Lower lobe of right lung (tissue), 2 donors: ENCODE measurements around the gene GDF11. TPM values are rescaled to one million over a fixed set of nuclear protein-coding genes. Genes with fewer than 3 reads are reported as not detected.

Source experiments
- ATAC-seq, 2 donors: fragments of 200-7000 bp; cut with Tn5 transposase; one replicate each; pipeline ENCODE4 v1.9.1; 2020 to 2022; ENCODE audit warnings: mild to moderate bottlenecking in 2 of 2, moderate library complexity in 2 of 2
- DNase-seq: peaks from one replicate; pipeline ENCODE4 v3.0.0-alpha.2; 2020
- H3K27ac ChIP-seq: fragments of 200-600 bp; one replicate; pipeline ENCODE4 v1.8.0; 2022
- H3K27me3 ChIP-seq: fragments of 200-600 bp; one replicate; pipeline ENCODE4 v1.8.0; 2022; ENCODE audit warnings: low read depth
- H3K36me3 ChIP-seq: fragments of 200-600 bp; one replicate; pipeline ENCODE4 v1.8.0; 2022; ENCODE audit warnings: mild to moderate bottlenecking
- H3K4me1 ChIP-seq: fragments of 200-600 bp; one replicate; pipeline ENCODE4 v1.8.0; 2022
- H3K4me3 ChIP-seq: fragments of 200-600 bp; one replicate; pipeline ENCODE4 v1.8.0; 2022; ENCODE audit warnings: mild to moderate bottlenecking
- H3K9me3 ChIP-seq: fragments of 200-600 bp; one replicate; pipeline ENCODE4 v1.8.0; 2022
- intact Hi-C: fragments of 100-400 bp; cut with DNase I; formaldehyde crosslinking; loops from one replicate; pipeline ENCODE4 v1.11.0; 2022
- total RNA-seq: library from RNA; stranded (reverse); fragmentation: NEBNext Ultra II Directional; extraction: Animal tissue kit (Norgen Biotek cat#: 25700); gene quantifications from one replicate; pipeline ENCODE4 v1.2.1, GENCODE V29; 2021
- TF ChIP-seq, protein P1 (sequence below): fragments of 200-600 bp; IDR thresholded peaks from one replicate; pipeline ENCODE4 v1.8.0; 2022; ENCODE audit warnings: antibody characterized with exemption, mild to moderate bottlenecking
- donor health status: DM: no; HTN: yes; CAD: no; lungs with severe emphysema.

GDF11 gene
- total RNA-seq, 1 donor from 2014 or later = 3.8 TPM

- DNase-seq = no peak
Observed at GRCh38 chr12:55762646-55763045, 19.7 kb downstream of the GDF11 start.

DNA sequence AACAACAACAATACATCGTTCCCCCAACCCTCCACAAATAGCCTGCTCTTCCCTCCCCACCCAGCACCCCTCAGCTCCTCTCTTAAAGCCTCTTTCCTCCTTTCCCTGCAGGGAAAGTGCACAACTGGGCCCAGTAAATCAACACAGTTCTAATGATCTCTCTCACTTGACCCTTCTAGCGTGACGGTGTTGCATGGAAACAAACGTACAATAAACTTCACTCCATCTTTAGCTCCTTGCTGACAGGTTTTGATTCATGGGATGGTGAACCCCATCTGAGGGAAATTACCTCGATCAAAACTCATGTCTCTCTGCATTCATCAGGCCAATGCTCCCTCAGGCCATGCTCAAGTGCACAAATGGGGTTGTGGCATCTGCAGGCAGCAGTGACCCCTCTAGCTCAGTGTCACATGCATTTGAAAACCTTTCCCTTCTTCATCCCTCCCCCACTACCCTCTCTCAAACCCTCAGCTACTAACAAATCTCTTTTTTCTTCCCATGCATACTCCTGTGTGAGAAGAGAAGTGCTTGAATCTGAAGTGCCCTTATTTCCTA lies 22.9 kb downstream of the GDF11 start:
- intact Hi-C loops = no loop called here
- no peak overlapping the region for H3K4me3 ChIP-seq
- no peaks in the 10 kb centered on the region for H3K27me3 ChIP-seq
- TF ChIP-seq, protein P1, sequence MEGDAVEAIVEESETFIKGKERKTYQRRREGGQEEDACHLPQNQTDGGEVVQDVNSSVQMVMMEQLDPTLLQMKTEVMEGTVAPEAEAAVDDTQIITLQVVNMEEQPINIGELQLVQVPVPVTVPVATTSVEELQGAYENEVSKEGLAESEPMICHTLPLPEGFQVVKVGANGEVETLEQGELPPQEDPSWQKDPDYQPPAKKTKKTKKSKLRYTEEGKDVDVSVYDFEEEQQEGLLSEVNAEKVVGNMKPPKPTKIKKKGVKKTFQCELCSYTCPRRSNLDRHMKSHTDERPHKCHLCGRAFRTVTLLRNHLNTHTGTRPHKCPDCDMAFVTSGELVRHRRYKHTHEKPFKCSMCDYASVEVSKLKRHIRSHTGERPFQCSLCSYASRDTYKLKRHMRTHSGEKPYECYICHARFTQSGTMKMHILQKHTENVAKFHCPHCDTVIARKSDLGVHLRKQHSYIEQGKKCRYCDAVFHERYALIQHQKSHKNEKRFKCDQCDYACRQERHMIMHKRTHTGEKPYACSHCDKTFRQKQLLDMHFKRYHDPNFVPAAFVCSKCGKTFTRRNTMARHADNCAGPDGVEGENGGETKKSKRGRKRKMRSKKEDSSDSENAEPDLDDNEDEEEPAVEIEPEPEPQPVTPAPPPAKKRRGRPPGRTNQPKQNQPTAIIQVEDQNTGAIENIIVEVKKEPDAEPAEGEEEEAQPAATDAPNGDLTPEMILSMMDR = no peak
- DNase-seq (no peak), ATAC-seq (no peak)
- peaks cover 60% of the 10 kb centered on the region for H3K36me3 ChIP-seq
- no peak overlapping the region for H3K27ac ChIP-seq
- H3K9me3 ChIP-seq = no peaks in the 10 kb centered on the region
- no peaks in the 10 kb centered on the region for H3K4me1 ChIP-seq

More at GRCh38 chr12:55762646-55763045, 19.7 kb downstream of the GDF11 start:
- intact Hi-C loops = no loop called here
- Histone ChIP-seq H3K9me3 (no peaks in the 10 kb centered on the region), H3K4me1 (no peaks in the 10 kb centered on the region), H3K27me3 (no peaks in the 10 kb centered on the region), H3K36me3 (peaks cover 70% of the 10 kb centered on the region), H3K27ac (no peak overlapping the region), H3K4me3 (no peak overlapping the region)
- ATAC-seq = no peak
- TF ChIP-seq, protein P1 = no peak

GRCh38 chr12:55767156-55767555 lies 24.2 kb downstream of the GDF11 start:
- TF ChIP-seq, protein P1 = no peak
- ATAC-seq (no peak), DNase-seq (no peak)
- Histone ChIP-seq H3K27me3 (no peaks in the 10 kb centered on the region), H3K9me3 (no peaks in the 10 kb centered on the region), H3K4me1 (no peaks in the 10 kb centered on the region), H3K36me3 (peaks cover 72% of the 10 kb centered on the region), H3K27ac (no peak overlapping the region), H3K4me3 (no peak overlapping the region)
- intact Hi-C loops = no loop called here

DNA sequence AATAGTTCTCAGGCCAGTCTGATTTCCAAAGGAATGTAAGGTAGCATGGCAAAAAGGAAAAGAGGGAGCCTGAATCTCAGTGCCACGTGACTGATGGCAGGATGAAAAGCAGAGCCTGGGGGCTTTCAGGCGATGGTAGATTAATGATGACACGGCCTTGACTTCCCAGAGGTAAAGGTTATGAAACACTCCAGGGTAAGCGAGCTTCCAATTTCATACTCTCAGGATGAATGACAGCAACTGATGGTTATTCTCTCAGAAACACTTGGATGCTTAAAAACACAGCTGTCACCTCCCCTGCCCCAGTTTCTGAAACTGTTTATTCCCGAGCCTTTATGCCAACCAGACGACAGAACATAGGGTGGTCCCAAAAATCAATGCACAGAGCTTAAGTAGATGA lies 28.8 kb downstream of the GDF11 start:
- intact Hi-C loops = no loop called here
- TF ChIP-seq, protein P1 = no peak
- Histone ChIP-seq H3K36me3 (peaks cover 71% of the 10 kb centered on the region), H3K9me3 (no peaks in the 10 kb centered on the region), H3K27me3 (no peaks in the 10 kb centered on the region), H3K27ac (no peak overlapping the region), H3K4me3 (no peak overlapping the region), H3K4me1 (no peaks in the 10 kb centered on the region)
- ATAC-seq (no peak), DNase-seq (no peak)

DNA sequence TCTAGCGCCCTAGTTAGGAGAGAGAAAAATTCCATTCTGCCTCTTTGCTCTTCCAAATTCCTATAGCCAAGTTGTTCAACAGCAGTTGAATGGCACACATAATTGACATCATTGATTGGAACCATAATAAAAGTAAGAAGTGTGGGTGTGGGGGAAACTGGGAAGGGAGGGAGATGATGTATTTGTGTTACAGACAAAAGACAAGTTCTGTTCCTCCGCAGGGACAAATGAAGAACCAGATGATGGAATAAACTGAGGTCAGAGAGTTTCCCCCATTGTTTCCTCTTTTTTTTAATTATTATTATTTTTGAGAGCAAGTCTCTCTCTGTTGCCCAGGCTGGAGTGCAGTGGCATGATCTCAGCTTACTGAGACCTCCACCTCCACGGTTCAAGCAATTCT lies 34.9 kb downstream of the GDF11 start:
- H3K36me3 ChIP-seq = peaks cover 83% of the 10 kb centered on the region
- no peak for DNase-seq
- no peak overlapping the region for H3K27ac ChIP-seq
- H3K4me1 ChIP-seq = no peaks in the 10 kb centered on the region
- intact Hi-C loops = no loop called here
- TF ChIP-seq, protein P1 = no peak
- ATAC-seq = no peak
- H3K9me3 ChIP-seq = no peaks in the 10 kb centered on the region
- no peak overlapping the region for H3K4me3 ChIP-seq
- H3K27me3 ChIP-seq = no peaks in the 10 kb centered on the region
